ENCODE data around the gene LDB3. TPM values are rescaled to one million over a fixed set of nuclear protein-coding genes. Genes with fewer than 3 reads are reported as not detected.

The LDB3 gene
- total and polyA plus RNA-seq, 9 of the 15 experiments (the other 6 are each of a cell fraction or from before 2014, with no cell fraction given): 0.03 TPM; not detected in 8

DNA sequence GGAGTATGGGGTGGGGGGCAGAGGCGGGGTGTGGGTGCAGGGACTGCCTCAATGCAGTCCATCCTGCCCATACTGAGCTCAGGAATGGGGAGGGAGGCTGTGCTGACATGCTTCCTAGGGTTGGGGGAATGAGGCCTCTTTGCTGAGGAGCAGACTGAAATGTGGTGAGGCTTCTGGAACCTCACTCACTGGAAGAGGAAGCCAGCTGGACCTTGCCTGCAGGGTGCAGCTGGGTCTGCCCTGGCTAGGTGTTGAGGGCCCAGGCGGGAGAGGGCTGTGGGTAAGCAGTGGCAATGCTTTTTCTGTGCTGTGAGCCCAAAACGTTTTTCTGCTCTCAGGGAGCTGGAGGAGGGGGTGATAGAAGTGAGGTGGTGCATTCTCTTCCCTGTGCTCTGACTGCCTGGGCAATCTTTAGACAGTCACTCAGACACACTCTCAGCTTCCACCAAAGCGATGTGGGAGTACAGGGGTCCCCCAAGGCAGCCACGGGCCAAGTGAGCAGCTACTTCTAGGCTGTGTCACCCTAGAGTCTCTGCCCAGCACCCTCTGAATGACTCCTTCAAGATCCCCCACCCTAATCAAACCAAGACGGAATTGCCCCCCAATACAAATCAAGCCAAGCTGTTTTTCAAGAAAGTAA, 47.0 kb downstream of the LDB3 start:
- ChIA-PET CTCF (ENCODE audit: low intra/inter-chr PET ratio) (no interaction called here), POLR2A (interaction anchor here (1.1 kb wide), 1 partner anchor 10 kb away, joined by 4 read pairs; no protein-coding TSS in a partner anchor)
- Histone ChIP-seq H3K9me3 (replicated peaks; ENCODE audit: control insufficient read depth, insufficient read depth, low read depth, low read length) (no peaks in the 10 kb centered on the region), H3K27ac (ENCODE audit: extremely low read depth, low read depth, low read length) (no peak overlapping the region), H4K20me1 (replicated peaks; ENCODE audit: control insufficient read depth, insufficient read depth, low read length) (no peaks in the 10 kb centered on the region), H3K4me2 (ENCODE audit: insufficient read depth, low read length) (no peak overlapping the region), H3K9ac (ENCODE audit: insufficient read depth in 1 of 2, low read depth in 2 of 2, low read length in 2 of 2) (peak overlapping the region in 1 of 2 experiments; percentile 19; a peak in 1 of 4 replicates), H3K4me3 (no peak overlapping the region), H3K27me3 (ENCODE audit: control insufficient read depth in 2 of 2, insufficient read depth in 2 of 2, low read length in 2 of 2) (no peaks in the 10 kb centered on the region), H3K4me1 (replicated peaks in 1 of 2; ENCODE audit: control insufficient read depth in 2 of 2, insufficient read depth in 2 of 2, low read length in 2 of 2) (peaks cover 0 to 22% of the 10 kb centered on the region in 2 experiments; a peak in 3 of 5 replicates), H3K9me1 (ENCODE audit: control insufficient read depth, insufficient read depth, low read length) (no peaks in the 10 kb centered on the region), H3K36me3 (ENCODE audit: control insufficient read depth, insufficient read depth, low read length) (no peaks in the 10 kb centered on the region), H3K79me2 (ENCODE audit: control insufficient read depth, insufficient read depth, low read length) (no peaks in the 10 kb centered on the region), H2AFZ (ENCODE audit: low read depth, low read length) (no peak overlapping the region)
- in situ Hi-C loops (cut with MboI): no loop called here
- FAIRE-seq (no peak), ATAC-seq (no peak), DNase-seq (ENCODE audit: extremely low read depth in 1 of 4, low spot score in 3 of 4) (no peak)
- TF ChIP-seq NR4A1 (CRISPR knock-in tag; IDR thresholded peaks at IDR 0.05): no peak
- no peak for TF ChIP-seq NR4A1 (tag; IDR thresholded peaks at IDR 0.05)
- TF ChIP-seq ARNT (IDR thresholded peaks at IDR 0.05): no peak
- TF ChIP-seq, protein P1, sequence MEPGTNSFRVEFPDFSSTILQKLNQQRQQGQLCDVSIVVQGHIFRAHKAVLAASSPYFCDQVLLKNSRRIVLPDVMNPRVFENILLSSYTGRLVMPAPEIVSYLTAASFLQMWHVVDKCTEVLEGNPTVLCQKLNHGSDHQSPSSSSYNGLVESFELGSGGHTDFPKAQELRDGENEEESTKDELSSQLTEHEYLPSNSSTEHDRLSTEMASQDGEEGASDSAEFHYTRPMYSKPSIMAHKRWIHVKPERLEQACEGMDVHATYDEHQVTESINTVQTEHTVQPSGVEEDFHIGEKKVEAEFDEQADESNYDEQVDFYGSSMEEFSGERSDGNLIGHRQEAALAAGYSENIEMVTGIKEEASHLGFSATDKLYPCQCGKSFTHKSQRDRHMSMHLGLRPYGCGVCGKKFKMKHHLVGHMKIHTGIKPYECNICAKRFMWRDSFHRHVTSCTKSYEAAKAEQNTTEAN (CRISPR knock-in tag; IDR thresholded peaks at IDR 0.05): no peak
- no peak for TF ChIP-seq CBFA2T2 (conservative IDR thresholded peaks at IDR 0.05)
- TF ChIP-seq LARP7 (IDR thresholded peaks at IDR 0.05): no peak
- no peak for TF ChIP-seq KDM4B (IDR thresholded peaks at IDR 0.05; ENCODE audit: borderline replicate concordance in 2 of 2, low read depth in 1 of 2)
- TF ChIP-seq TEAD4 (IDR thresholded peaks at IDR 0.05; ENCODE audit: low read length): no peak
- no peak for TF ChIP-seq TEAD4 (CRISPR knock-in tag; IDR thresholded peaks at IDR 0.05; ENCODE audit: borderline replicate concordance)
- TF ChIP-seq, protein P2, sequence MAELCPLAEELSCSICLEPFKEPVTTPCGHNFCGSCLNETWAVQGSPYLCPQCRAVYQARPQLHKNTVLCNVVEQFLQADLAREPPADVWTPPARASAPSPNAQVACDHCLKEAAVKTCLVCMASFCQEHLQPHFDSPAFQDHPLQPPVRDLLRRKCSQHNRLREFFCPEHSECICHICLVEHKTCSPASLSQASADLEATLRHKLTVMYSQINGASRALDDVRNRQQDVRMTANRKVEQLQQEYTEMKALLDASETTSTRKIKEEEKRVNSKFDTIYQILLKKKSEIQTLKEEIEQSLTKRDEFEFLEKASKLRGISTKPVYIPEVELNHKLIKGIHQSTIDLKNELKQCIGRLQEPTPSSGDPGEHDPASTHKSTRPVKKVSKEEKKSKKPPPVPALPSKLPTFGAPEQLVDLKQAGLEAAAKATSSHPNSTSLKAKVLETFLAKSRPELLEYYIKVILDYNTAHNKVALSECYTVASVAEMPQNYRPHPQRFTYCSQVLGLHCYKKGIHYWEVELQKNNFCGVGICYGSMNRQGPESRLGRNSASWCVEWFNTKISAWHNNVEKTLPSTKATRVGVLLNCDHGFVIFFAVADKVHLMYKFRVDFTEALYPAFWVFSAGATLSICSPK (IDR thresholded peaks at IDR 0.05; ENCODE audit: borderline replicate concordance): no peak
- no peak for TF ChIP-seq SUPT5H (IDR thresholded peaks at IDR 0.05)
- no peak for TF ChIP-seq PCBP1 (IDR thresholded peaks at IDR 0.05; ENCODE audit: low read depth, low read length, poor library complexity, severe bottlenecking)
- no peak for TF ChIP-seq HDAC8 (tag; IDR thresholded peaks at IDR 0.05)
- no TSS peak for BruUV-seq (replicated peaks)
- intact Hi-C loops (cut with micrococcal nuclease): no loop called here
- 40% methylated on average over 5 of the region's 6 CpGs for WGBS (ENCODE audit: insufficient coverage, low coverage, missing lambda C conversion rate)
